ENCODE data around the gene ZBTB24.

- TF ChIP-seq, protein P1, sequence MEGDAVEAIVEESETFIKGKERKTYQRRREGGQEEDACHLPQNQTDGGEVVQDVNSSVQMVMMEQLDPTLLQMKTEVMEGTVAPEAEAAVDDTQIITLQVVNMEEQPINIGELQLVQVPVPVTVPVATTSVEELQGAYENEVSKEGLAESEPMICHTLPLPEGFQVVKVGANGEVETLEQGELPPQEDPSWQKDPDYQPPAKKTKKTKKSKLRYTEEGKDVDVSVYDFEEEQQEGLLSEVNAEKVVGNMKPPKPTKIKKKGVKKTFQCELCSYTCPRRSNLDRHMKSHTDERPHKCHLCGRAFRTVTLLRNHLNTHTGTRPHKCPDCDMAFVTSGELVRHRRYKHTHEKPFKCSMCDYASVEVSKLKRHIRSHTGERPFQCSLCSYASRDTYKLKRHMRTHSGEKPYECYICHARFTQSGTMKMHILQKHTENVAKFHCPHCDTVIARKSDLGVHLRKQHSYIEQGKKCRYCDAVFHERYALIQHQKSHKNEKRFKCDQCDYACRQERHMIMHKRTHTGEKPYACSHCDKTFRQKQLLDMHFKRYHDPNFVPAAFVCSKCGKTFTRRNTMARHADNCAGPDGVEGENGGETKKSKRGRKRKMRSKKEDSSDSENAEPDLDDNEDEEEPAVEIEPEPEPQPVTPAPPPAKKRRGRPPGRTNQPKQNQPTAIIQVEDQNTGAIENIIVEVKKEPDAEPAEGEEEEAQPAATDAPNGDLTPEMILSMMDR (IDR thresholded peaks at IDR 0.05), result no peak
- TF ChIP-seq ZFX (IDR thresholded peaks at IDR 0.05; ENCODE audit: borderline replicate concordance), result no peak
These were observed 3.0 kb upstream of the ZBTB24 start for GRCh38 chr6:109486068-109486467.

Measured in 22Rv1 (cell line).